OCI-LY1 (cell line): ENCODE data around the gene FN1.

Source experiments
- H2AFZ ChIP-seq: fragments of 200-600 bp; sonication (generic), shearing (Covaris generic); 2 replicates; pipeline ENCODE4 v1.6.0; 2014; ENCODE audit warnings: antibody characterized with exemption, mild to moderate bottlenecking, low read length
- H3F3A ChIP-seq: fragments of 200-600 bp; sonication (generic), shearing (Covaris generic); 2 replicates; pipeline ENCODE4 v1.6.0; 2014; ENCODE audit warnings: mild to moderate bottlenecking, antibody characterized with exemption, low read length, moderate library complexity; ENCODE audit not compliant: insufficient read depth
- H3K27ac ChIP-seq: fragments of 200-600 bp; sonication (generic); 2 replicates; pipeline ENCODE4 v1.5.1; 2014; ENCODE audit warnings: low read length, mixed run types, mild to moderate bottlenecking, low read depth; ENCODE audit not compliant: poor library complexity, severe bottlenecking
- H3K27me3 ChIP-seq: fragments of 200-600 bp; sonication (generic); 2 replicates; pipeline ENCODE4 v1.6.0; 2014; ENCODE audit warnings: antibody characterized with exemption, mild to moderate bottlenecking, low read length, moderate library complexity; ENCODE audit not compliant: insufficient read depth
- H3K36me3 ChIP-seq: fragments of 200-600 bp; sonication (generic); 2 replicates; pipeline ENCODE4 v1.6.1; 2014; ENCODE audit warnings: mild to moderate bottlenecking, antibody characterized with exemption, low read length, moderate library complexity, mixed read lengths; ENCODE audit not compliant: insufficient read depth
- H3K4me1 ChIP-seq: fragments of 200-600 bp; sonication (generic); 2 replicates; pipeline ENCODE4 v1.5.1; 2014; ENCODE audit warnings: mild to moderate bottlenecking, low read length, moderate library complexity; ENCODE audit not compliant: insufficient read depth, severe bottlenecking
- H3K4me2 ChIP-seq: fragments of 200-600 bp; sonication (generic), shearing (Covaris generic); 2 replicates; pipeline ENCODE4 v1.6.1; 2014; ENCODE audit warnings: low read length
- H3K4me3 ChIP-seq: fragments of 200-600 bp; sonication (generic); 2 replicates; pipeline ENCODE4 v1.5.1; 2014; ENCODE audit warnings: low read length, low read depth, mild to moderate bottlenecking, mixed read lengths; ENCODE audit not compliant: poor library complexity, severe bottlenecking
- H3K79me2 ChIP-seq: fragments of 200-600 bp; shearing (Covaris generic); 2 replicates; pipeline ENCODE4 v1.6.1; 2016; ENCODE audit warnings: mixed run types, low read length, mixed read lengths; ENCODE audit not compliant: insufficient read depth
- H3K9ac ChIP-seq: fragments of 200-600 bp; sonication (generic), shearing (Covaris generic); 2 replicates; pipeline ENCODE4 v1.6.1; 2014; ENCODE audit warnings: mild to moderate bottlenecking, low read length, mixed read lengths
- H3K9me2 ChIP-seq: fragments of 200-600 bp; sonication (generic), shearing (Covaris generic); 2 replicates; pipeline ENCODE4 v1.6.1; 2014; ENCODE audit warnings: low read depth, mild to moderate bottlenecking, low read length, mixed read lengths
- H3K9me3 ChIP-seq: fragments of 200-600 bp; shearing (Covaris generic); 2 replicates; pipeline ENCODE4 v1.6.1; 2014; ENCODE audit warnings: low read length, mixed read lengths
- H4K20me1 ChIP-seq: fragments of 200-600 bp; sonication (generic), shearing (Covaris generic); 2 replicates; pipeline ENCODE4 v1.6.0; 2016; ENCODE audit warnings: mild to moderate bottlenecking, low read length; ENCODE audit not compliant: insufficient read depth
- EZH2 ChIP-seq: fragments of 200-600 bp; sonication (generic), shearing (Covaris generic); IDR thresholded peaks from 2 replicates; pipeline ENCODE4 v1.8.0; 2017; ENCODE audit warnings: borderline replicate concordance, mixed run types, mild to moderate bottlenecking, antibody characterized with exemption, low read length, moderate library complexity, mixed read lengths
- TF ChIP-seq, protein P1 (sequence below): fragments of 200-600 bp; sonication (generic), shearing (Covaris generic); IDR thresholded peaks from 2 replicates; pipeline ENCODE4 v1.5.1; 2017; ENCODE audit warnings: mild to moderate bottlenecking, antibody characterized with exemption, low read length, moderate library complexity, mixed read lengths

Gene FN1

GRCh38 chr2:215407061-215407460 is 28.8 kb downstream of the FN1 start:
- Histone ChIP-seq H3K4me3 (no peak overlapping the region), H3K9me2 (no peaks in the 10 kb centered on the region), H3K9me3 (no peaks in the 10 kb centered on the region), H3F3A (no peaks in the 10 kb centered on the region), H3K27me3 (peaks cover 4% of the 10 kb centered on the region; the same call in 1 of the 2 replicates), H3K36me3 (no peaks in the 10 kb centered on the region), H3K9ac (no peak overlapping the region), H3K79me2 (no peaks in the 10 kb centered on the region), H3K4me2 (no peak overlapping the region), H3K27ac (no peak overlapping the region), H4K20me1 (no peaks in the 10 kb centered on the region), H3K4me1 (no peaks in the 10 kb centered on the region), H2AFZ (no peak overlapping the region)
- TF ChIP-seq, protein P1, sequence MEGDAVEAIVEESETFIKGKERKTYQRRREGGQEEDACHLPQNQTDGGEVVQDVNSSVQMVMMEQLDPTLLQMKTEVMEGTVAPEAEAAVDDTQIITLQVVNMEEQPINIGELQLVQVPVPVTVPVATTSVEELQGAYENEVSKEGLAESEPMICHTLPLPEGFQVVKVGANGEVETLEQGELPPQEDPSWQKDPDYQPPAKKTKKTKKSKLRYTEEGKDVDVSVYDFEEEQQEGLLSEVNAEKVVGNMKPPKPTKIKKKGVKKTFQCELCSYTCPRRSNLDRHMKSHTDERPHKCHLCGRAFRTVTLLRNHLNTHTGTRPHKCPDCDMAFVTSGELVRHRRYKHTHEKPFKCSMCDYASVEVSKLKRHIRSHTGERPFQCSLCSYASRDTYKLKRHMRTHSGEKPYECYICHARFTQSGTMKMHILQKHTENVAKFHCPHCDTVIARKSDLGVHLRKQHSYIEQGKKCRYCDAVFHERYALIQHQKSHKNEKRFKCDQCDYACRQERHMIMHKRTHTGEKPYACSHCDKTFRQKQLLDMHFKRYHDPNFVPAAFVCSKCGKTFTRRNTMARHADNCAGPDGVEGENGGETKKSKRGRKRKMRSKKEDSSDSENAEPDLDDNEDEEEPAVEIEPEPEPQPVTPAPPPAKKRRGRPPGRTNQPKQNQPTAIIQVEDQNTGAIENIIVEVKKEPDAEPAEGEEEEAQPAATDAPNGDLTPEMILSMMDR = no peak
- no peak for TF ChIP-seq EZH2

- Histone ChIP-seq H3K36me3 (no peaks in the 10 kb centered on the region), H3K79me2 (no peaks in the 10 kb centered on the region), H4K20me1 (no peaks in the 10 kb centered on the region), H3K4me2 (no peak overlapping the region), H3F3A (no peaks in the 10 kb centered on the region), H3K4me1 (no peaks in the 10 kb centered on the region), H3K27ac (no peak overlapping the region), H3K9me2 (no peaks in the 10 kb centered on the region), H3K27me3 (peaks cover 4% of the 10 kb centered on the region; the same call in 1 of the 2 replicates), H3K9ac (no peak overlapping the region), H3K4me3 (no peak overlapping the region), H3K9me3 (no peaks in the 10 kb centered on the region), H2AFZ (no peak overlapping the region)
- TF ChIP-seq EZH2 = no peak
- TF ChIP-seq, protein P1 = no peak
These were observed 29.9 kb downstream of the FN1 start for GRCh38 chr2:215405722-215406581.

- H3K36me3 ChIP-seq = no peaks in the 10 kb centered on the region
- H2AFZ ChIP-seq = no peak overlapping the region
- no peaks in the 10 kb centered on the region for H3K9me2 ChIP-seq
- H4K20me1 ChIP-seq = no peaks in the 10 kb centered on the region
- H3K27me3 ChIP-seq = peaks cover 3% of the 10 kb centered on the region; the same call in 1 of the 2 replicates
- no peaks in the 10 kb centered on the region for H3K4me1 ChIP-seq
- H3K4me3 ChIP-seq = no peak overlapping the region
- no peak overlapping the region for H3K27ac ChIP-seq
- no peak overlapping the region for H3K9ac ChIP-seq
- H3K9me3 ChIP-seq = no peaks in the 10 kb centered on the region
- no peaks in the 10 kb centered on the region for H3K79me2 ChIP-seq
- TF ChIP-seq EZH2 = no peak
- TF ChIP-seq, protein P1 = no peak
- H3F3A ChIP-seq = no peaks in the 10 kb centered on the region
- H3K4me2 ChIP-seq = no peak overlapping the region
These were observed 31.4 kb downstream of the FN1 start for GRCh38 chr2:215404348-215405012.
